ENCODE results near the gene RESF1.
"Not testable (repeated sequence)": the region's sequence is repeated elsewhere in the genome, so short reads cannot be mapped to it uniquely, and the experiment has no call there.

Gene RESF1

DNA sequence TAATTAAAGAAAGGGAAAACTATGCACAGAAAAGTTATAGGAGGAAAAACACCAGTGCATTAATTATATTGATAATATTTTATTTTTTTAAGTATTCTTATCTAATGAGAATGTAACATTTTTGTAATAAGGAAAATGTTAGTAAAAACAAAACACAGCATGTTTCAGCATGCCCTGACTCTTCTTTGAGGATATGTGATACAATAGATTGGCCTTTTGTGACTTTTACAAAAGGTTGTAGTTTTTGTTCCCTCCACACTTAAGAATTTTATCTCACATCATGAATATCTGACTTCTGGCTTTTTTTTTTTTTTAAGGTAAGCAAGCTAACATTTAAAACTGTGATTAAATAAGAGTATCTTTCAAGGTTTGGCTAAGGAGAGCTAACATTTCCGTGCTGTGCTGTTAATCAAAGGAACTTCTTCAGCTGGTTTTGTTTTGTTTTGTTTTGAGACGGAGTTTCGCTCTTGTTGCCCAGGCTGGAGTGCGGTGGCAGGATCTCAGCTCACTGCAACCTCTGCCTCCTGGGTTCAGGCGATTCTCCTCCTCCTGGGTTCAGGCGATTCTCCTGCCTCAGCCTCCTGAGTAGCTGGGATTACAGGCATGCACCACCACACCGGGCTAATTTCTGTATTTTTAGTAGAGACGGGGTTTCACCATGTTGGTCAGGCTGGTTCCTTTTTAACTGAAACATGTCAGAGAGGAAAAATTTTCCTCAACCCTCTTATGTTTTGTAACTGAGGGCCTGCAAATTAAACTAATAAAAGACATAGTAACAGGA lies 30.8 kb upstream of the RESF1 start:
- TF ChIP-seq, protein P1, sequence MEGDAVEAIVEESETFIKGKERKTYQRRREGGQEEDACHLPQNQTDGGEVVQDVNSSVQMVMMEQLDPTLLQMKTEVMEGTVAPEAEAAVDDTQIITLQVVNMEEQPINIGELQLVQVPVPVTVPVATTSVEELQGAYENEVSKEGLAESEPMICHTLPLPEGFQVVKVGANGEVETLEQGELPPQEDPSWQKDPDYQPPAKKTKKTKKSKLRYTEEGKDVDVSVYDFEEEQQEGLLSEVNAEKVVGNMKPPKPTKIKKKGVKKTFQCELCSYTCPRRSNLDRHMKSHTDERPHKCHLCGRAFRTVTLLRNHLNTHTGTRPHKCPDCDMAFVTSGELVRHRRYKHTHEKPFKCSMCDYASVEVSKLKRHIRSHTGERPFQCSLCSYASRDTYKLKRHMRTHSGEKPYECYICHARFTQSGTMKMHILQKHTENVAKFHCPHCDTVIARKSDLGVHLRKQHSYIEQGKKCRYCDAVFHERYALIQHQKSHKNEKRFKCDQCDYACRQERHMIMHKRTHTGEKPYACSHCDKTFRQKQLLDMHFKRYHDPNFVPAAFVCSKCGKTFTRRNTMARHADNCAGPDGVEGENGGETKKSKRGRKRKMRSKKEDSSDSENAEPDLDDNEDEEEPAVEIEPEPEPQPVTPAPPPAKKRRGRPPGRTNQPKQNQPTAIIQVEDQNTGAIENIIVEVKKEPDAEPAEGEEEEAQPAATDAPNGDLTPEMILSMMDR (conservative IDR thresholded peaks at IDR 0.05; ENCODE audit: low read depth, low read length): no peak
- no peak overlapping the region for H3K4me3 ChIP-seq (ENCODE audit: low read length)
- DNase-seq (ENCODE audit: low read depth): no peak

DNA sequence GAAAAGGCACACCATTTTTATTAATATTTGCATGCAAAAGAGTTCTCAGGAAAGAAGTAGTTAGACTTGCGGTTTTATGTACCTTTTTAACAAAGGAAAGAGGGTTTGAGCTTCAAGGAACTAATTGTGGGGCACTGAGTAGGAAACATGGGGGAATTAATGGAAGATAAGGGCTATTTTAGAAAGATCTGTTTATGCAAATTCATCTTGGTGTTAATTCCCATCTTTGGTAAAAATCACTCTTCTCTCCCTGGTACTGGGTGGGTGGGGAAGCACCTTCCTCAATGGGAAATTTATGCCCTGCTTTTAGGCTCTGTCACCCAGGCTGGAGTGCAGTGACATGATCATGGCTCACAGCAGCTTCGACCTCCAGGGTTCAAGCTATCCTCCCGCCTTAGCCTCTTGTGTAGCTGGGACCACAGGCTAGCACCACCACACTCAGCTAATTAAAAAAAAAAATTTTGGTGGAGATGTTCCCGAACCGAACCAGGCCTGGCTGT lies 30.1 kb upstream of the RESF1 start:
- TF ChIP-seq, protein P1 (conservative IDR thresholded peaks at IDR 0.05; ENCODE audit: low read depth, low read length): no peak
- no peak overlapping the region for H3K4me3 ChIP-seq (ENCODE audit: low read length)
- no peak for DNase-seq (ENCODE audit: low read depth)

DNA sequence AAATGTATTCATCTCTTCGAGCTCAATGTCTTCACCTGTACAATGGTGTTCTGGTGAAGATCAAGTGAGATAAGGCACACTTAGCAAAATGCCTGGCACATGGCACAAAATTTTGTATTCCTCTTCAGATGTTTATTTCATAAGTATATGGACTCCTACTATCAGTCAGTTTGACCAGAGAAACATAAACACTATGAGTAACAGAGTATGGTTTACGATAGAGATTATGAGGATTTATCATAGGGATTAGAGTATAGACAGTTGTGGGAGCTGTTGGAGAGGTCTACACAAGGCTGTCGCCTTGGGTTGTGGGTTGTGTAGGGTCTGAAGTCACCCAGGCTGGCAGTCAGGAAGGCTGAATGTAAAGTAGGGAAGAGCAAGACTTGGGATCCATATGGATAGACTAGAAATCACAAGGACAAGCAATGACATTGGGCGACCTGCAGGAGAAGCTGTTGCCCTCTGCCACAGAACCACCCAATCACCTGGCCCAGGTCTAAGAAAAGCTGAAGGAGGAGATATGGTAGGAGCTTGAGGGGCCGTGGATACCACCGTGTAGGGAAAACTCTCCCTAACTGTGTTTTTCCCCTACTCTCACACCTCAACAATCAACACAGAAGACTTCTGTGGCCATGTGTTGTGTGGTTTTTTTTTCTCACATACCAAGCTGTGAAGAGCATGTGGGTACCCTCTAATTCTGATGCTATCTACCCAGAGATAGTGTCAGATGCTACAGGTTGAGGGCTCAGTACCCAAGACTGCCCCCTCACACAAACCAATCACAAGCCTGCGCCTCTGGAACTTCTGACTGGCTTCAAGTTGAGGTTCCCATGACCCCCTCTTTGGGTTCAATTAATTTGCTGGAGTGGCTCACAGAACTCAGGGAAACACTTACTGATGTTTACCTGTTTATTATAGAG lies 27.2 kb upstream of the RESF1 start:
- TF ChIP-seq, protein P1 (conservative IDR thresholded peaks at IDR 0.05; ENCODE audit: low read depth, low read length): no peak
- no peak overlapping the region for H3K4me3 ChIP-seq (ENCODE audit: low read length)
- DNase-seq (ENCODE audit: low read depth): no peak

DNA sequence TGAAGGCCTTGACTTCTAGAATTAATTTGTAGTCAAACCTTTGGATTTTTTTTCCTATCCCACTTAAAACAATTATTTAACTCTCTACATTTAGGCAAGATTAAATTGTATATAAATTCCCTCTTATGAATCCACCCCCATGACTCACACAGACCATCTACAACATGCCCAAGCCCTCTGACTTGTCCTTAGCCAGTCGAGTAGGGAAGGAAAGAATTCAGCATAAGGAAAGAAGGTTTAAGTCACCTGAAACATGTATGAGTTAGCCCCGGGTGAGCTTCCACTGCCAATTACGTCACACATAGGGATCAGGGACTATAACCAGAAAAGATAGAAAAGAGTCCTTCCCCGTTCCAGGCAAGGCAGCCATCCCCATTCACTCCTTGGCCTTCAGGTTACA lies 14.9 kb upstream of the RESF1 start:
- no peak for DNase-seq (ENCODE audit: low read depth)
- TF ChIP-seq, protein P1 (conservative IDR thresholded peaks at IDR 0.05; ENCODE audit: low read depth, low read length): no peak
- H3K4me3 ChIP-seq (ENCODE audit: low read length): no peak overlapping the region

DNA sequence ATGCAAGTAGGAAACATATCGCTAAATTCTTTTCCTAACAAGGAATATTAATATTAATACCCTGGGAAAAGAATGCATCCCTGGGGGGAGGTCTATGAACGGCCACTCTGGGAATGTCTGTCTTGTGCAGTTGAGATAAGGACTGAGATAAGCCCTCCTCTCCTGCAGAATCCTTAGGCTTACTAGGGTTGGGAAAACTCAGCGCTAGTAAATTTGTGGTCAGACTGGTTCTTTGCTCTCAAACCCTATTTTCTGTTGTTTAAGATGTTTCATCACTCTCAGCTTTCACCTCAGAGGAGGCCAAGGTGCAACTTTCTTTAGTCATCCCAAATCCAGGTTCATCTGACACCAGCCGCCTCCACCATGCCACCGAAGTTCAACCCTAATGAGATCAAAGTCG lies 11.2 kb upstream of the RESF1 start:
- DNase-seq (ENCODE audit: low read depth): no peak
- no peak overlapping the region for H3K4me3 ChIP-seq (ENCODE audit: low read length)
- TF ChIP-seq, protein P1 (conservative IDR thresholded peaks at IDR 0.05; ENCODE audit: low read depth, low read length): no peak

DNA sequence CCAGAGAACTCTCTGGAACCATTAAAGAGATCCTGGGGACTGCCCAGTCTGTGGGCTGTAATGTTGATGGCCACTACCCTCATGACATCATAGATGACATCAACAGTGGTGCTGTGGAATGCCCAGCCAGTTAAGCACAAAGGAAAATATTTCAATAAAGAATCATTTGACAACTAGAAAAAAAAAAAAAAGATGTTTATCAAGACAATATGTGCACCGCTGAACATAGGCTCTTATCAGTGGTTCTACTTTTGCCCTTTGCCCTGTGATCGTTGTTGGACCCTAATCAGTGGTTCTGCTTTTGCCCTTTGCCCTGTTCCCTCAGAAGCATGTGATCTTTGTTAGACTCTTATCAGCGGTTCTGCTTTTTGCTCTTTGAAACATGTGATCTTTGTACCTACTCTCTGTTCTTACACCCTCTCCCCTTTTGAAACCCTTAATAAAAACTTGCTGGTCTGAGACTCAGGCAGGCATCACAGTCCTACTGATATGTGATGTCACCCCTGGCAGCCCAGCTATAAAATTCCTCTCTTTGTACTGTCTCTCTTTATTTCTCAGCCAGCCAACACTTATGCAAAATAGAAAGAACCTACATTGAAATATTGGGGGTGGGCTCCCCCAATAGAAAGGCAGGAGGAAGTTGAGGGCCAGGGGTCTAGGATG lies 10.4 kb upstream of the RESF1 start:
- not testable (repeated sequence) for DNase-seq (ENCODE audit: low read depth); H3K4me3 ChIP-seq (ENCODE audit: low read length)

DNA sequence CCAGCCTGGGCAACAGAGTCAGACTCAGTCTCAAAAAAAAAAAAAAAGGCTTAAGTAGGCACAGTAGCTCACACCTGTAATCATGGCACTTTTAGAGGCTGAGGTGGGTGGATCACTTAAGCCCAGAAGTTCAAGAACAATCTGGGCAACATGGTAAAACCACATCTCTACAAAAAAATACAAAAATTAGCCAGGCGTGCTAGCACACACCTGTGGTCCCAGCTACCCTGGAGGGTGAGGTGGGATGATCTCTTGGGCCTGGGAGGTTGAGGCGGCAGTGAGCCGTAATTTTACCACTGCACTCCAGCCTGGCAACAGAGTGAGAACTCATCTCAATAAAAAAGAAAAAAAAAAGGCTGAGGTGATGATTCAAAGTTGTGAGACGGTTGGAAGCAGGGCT lies 9.1 kb upstream of the RESF1 start:
- TF ChIP-seq, protein P1 (conservative IDR thresholded peaks at IDR 0.05; ENCODE audit: low read depth, low read length): no peak
- H3K4me3 ChIP-seq (ENCODE audit: low read length): no peak overlapping the region
- no peak for DNase-seq (ENCODE audit: low read depth)
